NCI-H128 (cell line): ENCODE results near the gene MRPL22.
"Not testable (repeated sequence)": the region's sequence is repeated elsewhere in the genome, so short reads cannot be mapped to it uniquely, and the experiment has no call there.

Experiments
- DNase-seq: peaks from one replicate; lab custom pipeline; 2025; ENCODE audit not compliant: unreplicated experiment; lab: John Stamatoyannopoulos, UW

MRPL22 gene

GRCh38 chr5:154993461-154993860 is 52.6 kb downstream of the MRPL22 start:
- no peak for DNase-seq

GRCh38 chr5:154995679-154996078 is 54.8 kb downstream of the MRPL22 start:
- DNase-seq, result no peak

- DNase-seq, result no peak
Observed at GRCh38 chr5:154997746-154998145, 56.9 kb downstream of the MRPL22 start.

GRCh38 chr5:154999865-155000264 is 59.0 kb downstream of the MRPL22 start:
- DNase-seq, result no peak

GRCh38 chr5:155001523-155001922 is 60.6 kb downstream of the MRPL22 start:
- no peak for DNase-seq

- not testable (repeated sequence) for DNase-seq
Observed at GRCh38 chr5:155002722-155003121, 61.8 kb downstream of the MRPL22 start.

GRCh38 chr5:155004138-155004744 is 63.4 kb downstream of the MRPL22 start:
- DNase-seq, result no peak

GRCh38 chr5:155006265-155006664 is 65.4 kb downstream of the MRPL22 start:
- not testable (repeated sequence) for DNase-seq

- DNase-seq, result no peak
Observed at GRCh38 chr5:155008669-155009068, 67.8 kb downstream of the MRPL22 start.

- no peak for DNase-seq
Observed at GRCh38 chr5:155010881-155011280, 70.0 kb downstream of the MRPL22 start.

- DNase-seq, result no peak
Observed at GRCh38 chr5:155013526-155013925, 72.7 kb downstream of the MRPL22 start, which contains the start of gene KIF4B. Gene KIF4B, plus strand, starts transcription at chr5:155013755. Its CDS starts 105 bp downstream, at chr5:155013860.

GRCh38 chr5:155015239-155015638 is 74.4 kb downstream of the MRPL22 start:
- no peak for DNase-seq

- DNase-seq, result no peak
Observed at GRCh38 chr5:155017610-155018009, 76.7 kb downstream of the MRPL22 start.
